HepG2 (cell line): ENCODE measurements around the gene LYRM1. TPM values are rescaled to one million over a fixed set of nuclear protein-coding genes. Genes with fewer than 3 reads are reported as not detected.

ENCODE experiments used
- GATAD2A ChIP-seq: IDR thresholded peaks from 2 replicates; pipeline ENCODE4 v1.6.1; 2016
- HOXA3 ChIP-seq: sonication (generic); formaldehyde crosslinking; IDR thresholded peaks from 2 replicates; pipeline ENCODE4 v1.5.0; 2020; ENCODE audit warnings: missing genetic modification reagents
- KDM1A ChIP-seq: IDR thresholded peaks from 2 replicates; pipeline ENCODE4 v1.6.1; 2016; ENCODE audit warnings: missing compliant biosample characterization
- MIER3 ChIP-seq: IDR thresholded peaks from 2 replicates; pipeline ENCODE4 v1.6.1; 2016; ENCODE audit warnings: missing compliant biosample characterization, borderline replicate concordance
- NFIB ChIP-seq: sonication (generic); formaldehyde crosslinking; IDR thresholded peaks from 2 replicates; pipeline ENCODE4 v1.9.0; 2021; ENCODE audit warnings: missing genetic modification reagents, mild to moderate bottlenecking, borderline replicate concordance
- PAXIP1 ChIP-seq: sonication (generic); formaldehyde crosslinking; conservative IDR thresholded peaks from 2 replicates; pipeline ENCODE4 v1.4.0; 2020; ENCODE audit warnings: mild to moderate bottlenecking, missing genetic modification reagents, moderate library complexity
- RAD21 ChIP-seq: fragments of 450-650 bp; formaldehyde crosslinking; IDR thresholded peaks from 2 replicates; pipeline ENCODE4 v1.5.0; 2020; ENCODE audit warnings: mild to moderate bottlenecking
- RAD51 ChIP-seq: fragments of 450-650 bp; IDR thresholded peaks from 2 replicates; pipeline ENCODE4 v1.6.1; 2016; ENCODE audit warnings: borderline replicate concordance
- RARA ChIP-seq: IDR thresholded peaks from 2 replicates; pipeline ENCODE4 v1.6.1; 2016; ENCODE audit warnings: missing genetic modification reagents, missing compliant biosample characterization
- SRSF9 ChIP-seq: fragments of 200-400 bp; formaldehyde crosslinking; IDR thresholded peaks from 2 replicates; pipeline ENCODE4 v1.6.1; 2018; ENCODE audit warnings: borderline replicate concordance, mild to moderate bottlenecking, low read depth, low read length; ENCODE audit not compliant: insufficient read depth, poor library complexity, severe bottlenecking
- TCF12 ChIP-seq, 2 experiments: fragments of 450-650 bp in 1 of 2; sonication (generic) in 1 of 2; formaldehyde crosslinking in 1 of 2; IDR thresholded peaks; 2 replicates each; pipeline versions ENCODE4 v1.6.1 to v1.8.0; 2017 to 2022; ENCODE audit warnings: antibody characterized with exemption in 1 of 2, mild to moderate bottlenecking in 1 of 2, missing genetic modification reagents in 1 of 2, moderate library complexity in 1 of 2
- ZBTB40 ChIP-seq, 2 experiments: fragments of 450-650 bp in 1 of 2; sonication (generic) in 1 of 2; formaldehyde crosslinking in 1 of 2; IDR thresholded peaks; 2 replicates each; pipeline versions ENCODE4 v1.6.1 to v1.8.0; 2016 to 2022; ENCODE audit warnings: antibody characterized with exemption in 1 of 2, mild to moderate bottlenecking in 1 of 2, missing genetic modification reagents in 1 of 2
- ZFP36L1 ChIP-seq: sonication (generic); formaldehyde crosslinking; IDR thresholded peaks from 2 replicates; pipeline ENCODE4 v1.8.0; 2022; ENCODE audit warnings: mild to moderate bottlenecking, missing genetic modification reagents, moderate library complexity
- ZNF574 ChIP-seq: sonication (generic); formaldehyde crosslinking; IDR thresholded peaks from 2 replicates; pipeline ENCODE4 v1.4.0; 2020; ENCODE audit warnings: missing genetic modification reagents
- polyA plus RNA-seq, 8 experiments: library from polyadenylated mRNA; depleted of rRNA in 3 of 8; stranded (reverse) in 7 of 8; unstranded in 1 of 8; fragments of >200 nt; fragmentation: Illumina TruSeq in 4 of 8; extraction: Trizol in 4 of 8; gene quantifications; 2 replicates each; pipeline versions ENCODE4 v1.2.1 to v1.2.3, GENCODE V29; 2011 to 2016; ENCODE audit warnings: low read depth in 4 of 8, missing spikeins in 1 of 8, mixed read lengths in 1 of 8; ENCODE audit not compliant: insufficient read depth in 1 of 8
- total RNA-seq, 5 experiments: library from RNA; depleted of rRNA; stranded (reverse); fragments of >200 nt; fragmentation: Illumina TruSeq; extraction: Trizol; gene quantifications; 2 replicates each; pipeline ENCODE4 v1.2.3, GENCODE V29; 2016; ENCODE audit warnings: low read depth in 1 of 5

Gene LYRM1
- total and polyA plus RNA-seq, 2 of the 13 experiments (the other 11 are each of a cell fraction or from before 2014, with no cell fraction given): 59.2 to 82.6 TPM

- TF ChIP-seq ZBTB40 (IDR thresholded peaks at IDR 0.05): no peak
- TF ChIP-seq ZBTB40 (CRISPR knock-in tag; IDR thresholded peaks at IDR 0.05): no peak
- no peak for TF ChIP-seq RAD51
- no peak for TF ChIP-seq GATAD2A
- TF ChIP-seq SRSF9: no peak
- no peak for TF ChIP-seq PAXIP1
- TF ChIP-seq NFIB (CRISPR knock-in tag): no peak
- peak; percentile 30; the same call in 1 of the 2 replicates for TF ChIP-seq HOXA3 (CRISPR knock-in tag)
- no peak for TF ChIP-seq MIER3 (CRISPR knock-in tag)
- TF ChIP-seq KDM1A (CRISPR knock-in tag): no peak
- no peak for TF ChIP-seq RARA (CRISPR knock-in tag)
- TF ChIP-seq ZNF574 (CRISPR knock-in tag): no peak
- TF ChIP-seq RAD21 (CRISPR knock-in tag): peak; percentile 22; the same call in 1 of the 2 replicates
- no peak for TF ChIP-seq ZFP36L1 (CRISPR knock-in tag)
- TF ChIP-seq TCF12 (IDR thresholded peaks at IDR 0.05): no peak
- no peak for TF ChIP-seq TCF12 (CRISPR knock-in tag; IDR thresholded peaks at IDR 0.05)
These were observed 49.0 kb upstream of the LYRM1 start (continued) for GRCh38 chr16:20851601-20852000.
